ENCODE measurements around the gene MOCS2. TPM values are rescaled to one million over a fixed set of nuclear protein-coding genes. Genes with fewer than 3 reads are reported as not detected.

Gene MOCS2
- total RNA-seq, 4 donors from 2014 or later = 13.2 to 29.6 (median 25.4) TPM

- DNase-seq = no peak
- intact Hi-C loops (cut with DNase I) = no loop called here
- Histone ChIP-seq H3K36me3 (peaks cover 0 to 91% (median 0%) of the 10 kb centered on the region in 3 donors), H3K27ac (no peak overlapping the region), H3K4me3 (no peak overlapping the region), H3K9me3 (no peaks in the 10 kb centered on the region), H3K27me3 (no peaks in the 10 kb centered on the region), H3K4me1 (no peaks in the 10 kb centered on the region)
- TF ChIP-seq CTCF (IDR thresholded peaks at IDR 0.05) (no peak), POLR2A (IDR thresholded peaks at IDR 0.05) (no peak)
- 75 to 84% methylated on average over 4 of the region's 4 CpGs for WGBS, 2 donors
Observed at GRCh38 chr5:53089481-53089991, 20.0 kb downstream of the MOCS2 start.

GRCh38 chr5:53087621-53088121 is 21.9 kb downstream of the MOCS2 start:
- Histone ChIP-seq H3K4me1 (no peaks in the 10 kb centered on the region), H3K27ac (no peak overlapping the region)
- intact Hi-C loops (cut with DNase I) = no loop called here

GRCh38 chr5:53087171-53087570 is 22.4 kb downstream of the MOCS2 start:
- Histone ChIP-seq H3K9me3 (no peaks in the 10 kb centered on the region), H3K4me3 (no peak overlapping the region), H3K27me3 (no peaks in the 10 kb centered on the region), H3K27ac (no peak overlapping the region), H3K4me1 (no peaks in the 10 kb centered on the region), H3K36me3 (peaks cover 0 to 95% (median 0%) of the 10 kb centered on the region in 3 donors)
- no peak for DNase-seq
- 71 to 75% methylated on average over 1 of the region's 1 CpG for WGBS, 2 donors
- TF ChIP-seq CTCF (IDR thresholded peaks at IDR 0.05) (no peak), POLR2A (IDR thresholded peaks at IDR 0.05) (no peak)
- intact Hi-C loops (cut with DNase I) = no loop called here

More at GRCh38 chr5:53087621-53088121, 21.9 kb downstream of the MOCS2 start:
- TF ChIP-seq POLR2A (IDR thresholded peaks at IDR 0.05) = no peak
- TF ChIP-seq CTCF (IDR thresholded peaks at IDR 0.05) = no peak
- DNase-seq = no peak
- Histone ChIP-seq H3K27me3 (no peaks in the 10 kb centered on the region), H3K36me3 (peaks cover 0 to 95% (median 0%) of the 10 kb centered on the region in 3 donors), H3K9me3 (no peaks in the 10 kb centered on the region), H3K4me3 (no peak overlapping the region)
- WGBS, 2 donors = 67% methylated on average over 1 of the region's 1 CpG; no CpG with 5 or more reads in 1 of the 2 donors

- H3K9me3 ChIP-seq = no peaks in the 10 kb centered on the region
- no peak overlapping the region for H3K4me3 ChIP-seq
- no peak for DNase-seq
- WGBS, 2 donors = 74 to 84% methylated on average over 4 of the region's 4 CpGs
- intact Hi-C loops (cut with DNase I) = no loop called here
- H3K36me3 ChIP-seq = peaks cover 0 to 95% (median 0%) of the 10 kb centered on the region in 3 donors
- no peaks in the 10 kb centered on the region for H3K4me1 ChIP-seq
- no peak overlapping the region for H3K27ac ChIP-seq
- TF ChIP-seq POLR2A (IDR thresholded peaks at IDR 0.05) = no peak
- TF ChIP-seq CTCF (IDR thresholded peaks at IDR 0.05) = no peak
- H3K27me3 ChIP-seq = no peaks in the 10 kb centered on the region
Observed at GRCh38 chr5:53084546-53085255, 24.9 kb downstream of the MOCS2 start.

- Histone ChIP-seq H3K4me3 (no peak overlapping the region), H3K27me3 (no peaks in the 10 kb centered on the region), H3K36me3 (peaks cover 0 to 97% (median 0%) of the 10 kb centered on the region in 3 donors), H3K9me3 (no peaks in the 10 kb centered on the region), H3K27ac (no peak overlapping the region), H3K4me1 (no peaks in the 10 kb centered on the region)
- intact Hi-C loops (cut with DNase I) = no loop called here
- TF ChIP-seq CTCF (IDR thresholded peaks at IDR 0.05) (no peak), POLR2A (IDR thresholded peaks at IDR 0.05) (no peak)
- no peak for DNase-seq
Observed at GRCh38 chr5:53083927-53084326, 25.6 kb downstream of the MOCS2 start.
